PC-3 (cell line): Measurements from ENCODE around the gene DIPK2B.

Experiments used
- EZH2 ChIP-seq: fragments of 300-600 bp; sonication (generic); IDR thresholded peaks from one replicate; pipeline ENCODE4 v1.6.1; 2017; ENCODE audit warnings: antibody characterized with exemption, mild to moderate bottlenecking, low read length; ENCODE audit not compliant: unreplicated experiment
- EZH2phosphoT487 ChIP-seq: fragments of 300-600 bp; sonication (generic); IDR thresholded peaks from 2 replicates; pipeline ENCODE4 v1.6.1; 2018; ENCODE audit warnings: mild to moderate bottlenecking, antibody characterized with exemption, low read length, borderline replicate concordance
- TF ChIP-seq, protein P1 (sequence below): fragments of 300-600 bp; sonication (generic); conservative IDR thresholded peaks from 2 replicates; pipeline ENCODE4 v1.5.1; 2017; ENCODE audit warnings: antibody characterized with exemption, low read depth, mild to moderate bottlenecking, low read length

DNA sequence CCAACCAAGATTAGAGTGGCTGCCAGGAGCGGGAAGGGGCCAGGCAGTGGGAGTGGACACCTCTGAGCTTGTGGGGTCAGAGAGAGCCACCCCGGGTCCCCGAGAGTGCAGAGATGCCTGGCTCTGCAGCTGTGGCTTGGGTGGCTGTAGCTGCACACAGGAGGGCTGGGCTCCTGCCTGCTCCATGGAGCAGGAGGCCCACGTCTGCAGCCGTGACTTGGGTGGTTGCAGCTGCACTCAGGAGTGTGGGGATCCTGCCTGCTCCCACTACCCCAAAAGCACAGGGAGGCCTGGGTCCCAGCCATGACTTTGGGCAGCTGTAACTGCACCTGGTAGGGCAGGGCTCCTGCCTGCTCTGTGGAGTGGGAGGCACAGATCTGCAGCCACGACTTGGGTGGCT lies 28.7 kb upstream of the DIPK2B start:
- TF ChIP-seq, protein P1, sequence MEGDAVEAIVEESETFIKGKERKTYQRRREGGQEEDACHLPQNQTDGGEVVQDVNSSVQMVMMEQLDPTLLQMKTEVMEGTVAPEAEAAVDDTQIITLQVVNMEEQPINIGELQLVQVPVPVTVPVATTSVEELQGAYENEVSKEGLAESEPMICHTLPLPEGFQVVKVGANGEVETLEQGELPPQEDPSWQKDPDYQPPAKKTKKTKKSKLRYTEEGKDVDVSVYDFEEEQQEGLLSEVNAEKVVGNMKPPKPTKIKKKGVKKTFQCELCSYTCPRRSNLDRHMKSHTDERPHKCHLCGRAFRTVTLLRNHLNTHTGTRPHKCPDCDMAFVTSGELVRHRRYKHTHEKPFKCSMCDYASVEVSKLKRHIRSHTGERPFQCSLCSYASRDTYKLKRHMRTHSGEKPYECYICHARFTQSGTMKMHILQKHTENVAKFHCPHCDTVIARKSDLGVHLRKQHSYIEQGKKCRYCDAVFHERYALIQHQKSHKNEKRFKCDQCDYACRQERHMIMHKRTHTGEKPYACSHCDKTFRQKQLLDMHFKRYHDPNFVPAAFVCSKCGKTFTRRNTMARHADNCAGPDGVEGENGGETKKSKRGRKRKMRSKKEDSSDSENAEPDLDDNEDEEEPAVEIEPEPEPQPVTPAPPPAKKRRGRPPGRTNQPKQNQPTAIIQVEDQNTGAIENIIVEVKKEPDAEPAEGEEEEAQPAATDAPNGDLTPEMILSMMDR = no peak
- no peak for TF ChIP-seq EZH2
- TF ChIP-seq EZH2phosphoT487 = no peak
